Measurements from ENCODE around the gene ANKRD52. TPM values are rescaled to one million over a fixed set of nuclear protein-coding genes. Genes with fewer than 3 reads are reported as not detected.

The ANKRD52 gene
- total and polyA plus RNA-seq, 9 of the 15 experiments (the other 6 are each of a cell fraction or from before 2014, with no cell fraction given): 0.52 to 46.8 (median 7.9) TPM

DNA sequence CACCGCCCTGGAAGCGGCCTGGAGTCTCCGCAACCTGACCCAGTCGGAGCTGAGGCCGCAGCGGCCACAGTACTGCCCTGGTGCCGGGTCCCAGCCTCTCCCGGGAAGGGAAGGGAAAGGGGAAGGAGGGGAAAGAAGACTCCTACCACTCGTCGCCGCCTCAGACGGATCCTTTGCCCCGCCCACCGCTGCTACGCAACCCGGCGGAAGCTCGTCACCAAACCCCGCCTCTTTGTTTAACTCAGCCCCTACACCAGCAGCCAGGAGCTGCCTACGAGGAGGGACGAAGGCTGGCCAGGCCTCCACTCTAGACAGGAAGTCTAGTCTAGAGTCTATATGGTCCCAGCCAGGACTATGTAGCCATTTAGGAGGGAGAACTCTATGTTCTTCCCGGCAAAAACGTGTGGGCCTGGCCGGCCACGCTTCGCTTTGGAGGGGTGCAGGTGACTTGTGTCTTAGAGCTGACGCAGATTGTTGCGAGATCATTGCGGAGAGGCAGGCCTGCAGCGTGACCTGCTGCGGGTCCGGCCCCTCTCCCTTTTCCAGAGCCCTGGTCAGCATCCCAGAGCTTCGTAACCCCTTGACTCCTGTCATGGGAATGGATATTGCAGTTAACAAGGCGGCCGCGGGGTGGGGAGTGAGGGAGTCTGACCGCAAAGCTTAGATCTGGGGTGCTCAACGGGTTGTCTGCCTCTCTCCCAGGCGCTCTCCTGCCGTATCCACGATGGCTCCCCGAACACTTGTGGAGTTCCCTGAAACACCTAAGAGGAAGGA lies 36.2 kb downstream of the ANKRD52 start, which contains the start of gene RNF41 (continued):
- TF ChIP-seq, protein P1, sequence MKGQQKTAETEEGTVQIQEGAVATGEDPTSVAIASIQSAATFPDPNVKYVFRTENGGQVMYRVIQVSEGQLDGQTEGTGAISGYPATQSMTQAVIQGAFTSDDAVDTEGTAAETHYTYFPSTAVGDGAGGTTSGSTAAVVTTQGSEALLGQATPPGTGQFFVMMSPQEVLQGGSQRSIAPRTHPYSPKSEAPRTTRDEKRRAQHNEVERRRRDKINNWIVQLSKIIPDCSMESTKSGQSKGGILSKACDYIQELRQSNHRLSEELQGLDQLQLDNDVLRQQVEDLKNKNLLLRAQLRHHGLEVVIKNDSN (CRISPR knock-in tag; IDR thresholded peaks at IDR 0.05): peak; percentile 30; the same call in 1 of the 2 replicates
- TF ChIP-seq CBX1 (IDR thresholded peaks at IDR 0.05; ENCODE audit: low read depth) (0 out of 2 replicates have a peak, but pooled peaks have one; percentile 25), SREBF1 (IDR thresholded peaks at IDR 0.05; ENCODE audit: borderline replicate concordance, low read depth, low read length) (no peak), CREM (IDR thresholded peaks at IDR 0.05; ENCODE audit: low read depth) (peak; percentile 91), MXI1 (IDR thresholded peaks at IDR 0.05; ENCODE audit: low read depth, low read length) (no peak), ZNF384 (IDR thresholded peaks at IDR 0.05; ENCODE audit: low read depth, low read length) (no peak), PHF20 (IDR thresholded peaks at IDR 0.05; ENCODE audit: partially characterized antibody) (peak; percentile 9), SOX6 (IDR thresholded peaks at IDR 0.05) (peak; percentile 40; the same call in 1 of the 2 replicates), FOXK2 (conservative IDR thresholded peaks at IDR 0.05 in 1 of 2, IDR thresholded peaks at IDR 0.05 in 1 of 2; ENCODE audit: low read depth in 2 of 2) (peak; percentile 23 to 32; a peak in 2 of 4 replicates), PPARD (CRISPR knock-in tag; IDR thresholded peaks at IDR 0.05) (no peak), MTF1 (CRISPR knock-in tag; IDR thresholded peaks at IDR 0.05; ENCODE audit: borderline replicate concordance) (no peak), HEY1 (CRISPR knock-in tag; IDR thresholded peaks at IDR 0.05; ENCODE audit: borderline replicate concordance) (no peak), NR1H2 (CRISPR knock-in tag; IDR thresholded peaks at IDR 0.05) (no peak), SMARCB1 (IDR thresholded peaks at IDR 0.05; ENCODE audit: insufficient read length, low read depth) (no peak), ZEB2 (IDR thresholded peaks at IDR 0.05) (no peak), ZBTB8A (IDR thresholded peaks at IDR 0.05; ENCODE audit: partially characterized antibody) (no peak)
- TF ChIP-seq, protein P2, sequence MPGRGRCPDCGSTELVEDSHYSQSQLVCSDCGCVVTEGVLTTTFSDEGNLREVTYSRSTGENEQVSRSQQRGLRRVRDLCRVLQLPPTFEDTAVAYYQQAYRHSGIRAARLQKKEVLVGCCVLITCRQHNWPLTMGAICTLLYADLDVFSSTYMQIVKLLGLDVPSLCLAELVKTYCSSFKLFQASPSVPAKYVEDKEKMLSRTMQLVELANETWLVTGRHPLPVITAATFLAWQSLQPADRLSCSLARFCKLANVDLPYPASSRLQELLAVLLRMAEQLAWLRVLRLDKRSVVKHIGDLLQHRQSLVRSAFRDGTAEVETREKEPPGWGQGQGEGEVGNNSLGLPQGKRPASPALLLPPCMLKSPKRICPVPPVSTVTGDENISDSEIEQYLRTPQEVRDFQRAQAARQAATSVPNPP (IDR thresholded peaks at IDR 0.05; ENCODE audit: borderline replicate concordance, insufficient read depth, insufficient read length): no peak
- TF ChIP-seq, protein P3, sequence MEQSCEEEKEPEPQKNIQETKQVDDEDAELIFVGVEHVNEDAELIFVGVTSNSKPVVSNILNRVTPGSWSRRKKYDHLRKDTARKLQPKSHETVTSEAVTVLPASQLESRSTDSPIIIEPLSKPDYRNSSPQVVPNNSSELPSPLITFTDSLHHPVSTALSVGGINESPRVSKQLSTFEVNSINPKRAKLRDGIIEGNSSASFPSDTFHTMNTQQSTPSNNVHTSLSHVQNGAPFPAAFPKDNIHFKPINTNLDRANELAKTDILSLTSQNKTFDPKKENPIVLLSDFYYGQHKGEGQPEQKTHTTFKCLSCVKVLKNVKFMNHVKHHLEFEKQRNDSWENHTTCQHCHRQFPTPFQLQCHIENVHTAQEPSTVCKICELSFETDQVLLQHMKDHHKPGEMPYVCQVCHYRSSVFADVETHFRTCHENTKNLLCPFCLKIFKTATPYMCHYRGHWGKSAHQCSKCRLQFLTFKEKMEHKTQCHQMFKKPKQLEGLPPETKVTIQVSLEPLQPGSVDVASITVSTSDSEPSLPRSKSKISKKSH (CRISPR knock-in tag; IDR thresholded peaks at IDR 0.05): no peak
- TF ChIP-seq, protein P4, sequence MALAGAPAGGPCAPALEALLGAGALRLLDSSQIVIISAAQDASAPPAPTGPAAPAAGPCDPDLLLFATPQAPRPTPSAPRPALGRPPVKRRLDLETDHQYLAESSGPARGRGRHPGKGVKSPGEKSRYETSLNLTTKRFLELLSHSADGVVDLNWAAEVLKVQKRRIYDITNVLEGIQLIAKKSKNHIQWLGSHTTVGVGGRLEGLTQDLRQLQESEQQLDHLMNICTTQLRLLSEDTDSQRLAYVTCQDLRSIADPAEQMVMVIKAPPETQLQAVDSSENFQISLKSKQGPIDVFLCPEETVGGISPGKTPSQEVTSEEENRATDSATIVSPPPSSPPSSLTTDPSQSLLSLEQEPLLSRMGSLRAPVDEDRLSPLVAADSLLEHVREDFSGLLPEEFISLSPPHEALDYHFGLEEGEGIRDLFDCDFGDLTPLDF (CRISPR knock-in tag; IDR thresholded peaks at IDR 0.05): 0 out of 2 replicates have a peak, but pooled peaks have one; percentile 53
- TF ChIP-seq, protein P5, sequence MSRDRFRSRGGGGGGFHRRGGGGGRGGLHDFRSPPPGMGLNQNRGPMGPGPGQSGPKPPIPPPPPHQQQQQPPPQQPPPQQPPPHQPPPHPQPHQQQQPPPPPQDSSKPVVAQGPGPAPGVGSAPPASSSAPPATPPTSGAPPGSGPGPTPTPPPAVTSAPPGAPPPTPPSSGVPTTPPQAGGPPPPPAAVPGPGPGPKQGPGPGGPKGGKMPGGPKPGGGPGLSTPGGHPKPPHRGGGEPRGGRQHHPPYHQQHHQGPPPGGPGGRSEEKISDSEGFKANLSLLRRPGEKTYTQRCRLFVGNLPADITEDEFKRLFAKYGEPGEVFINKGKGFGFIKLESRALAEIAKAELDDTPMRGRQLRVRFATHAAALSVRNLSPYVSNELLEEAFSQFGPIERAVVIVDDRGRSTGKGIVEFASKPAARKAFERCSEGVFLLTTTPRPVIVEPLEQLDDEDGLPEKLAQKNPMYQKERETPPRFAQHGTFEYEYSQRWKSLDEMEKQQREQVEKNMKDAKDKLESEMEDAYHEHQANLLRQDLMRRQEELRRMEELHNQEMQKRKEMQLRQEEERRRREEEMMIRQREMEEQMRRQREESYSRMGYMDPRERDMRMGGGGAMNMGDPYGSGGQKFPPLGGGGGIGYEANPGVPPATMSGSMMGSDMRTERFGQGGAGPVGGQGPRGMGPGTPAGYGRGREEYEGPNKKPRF (IDR thresholded peaks at IDR 0.05; ENCODE audit: low read depth, low read length): no peak

All from K562 (cell line).